Endothelial cell of umbilical vein (primary cell): ENCODE results near the gene EHBP1L1. TPM values are rescaled to one million over a fixed set of nuclear protein-coding genes. Genes with fewer than 3 reads are reported as not detected.

Source experiments
- BruUV-seq: library from RNA; stranded (reverse); fragments of 400-500 nt; replicated peaks from 2 replicates; lab custom pipeline; 2021; lab: Mats Ljungman, UMichigan
- CTCF ChIA-PET: fragments of 300-600, 350-600 bp; sonication (Branson Sonifier 250); formaldehyde crosslinking; loops from one replicate; lab custom pipeline; 2021; ENCODE audit warnings: antibody characterized with exemption, inconsistent platforms; lab: Charles Lee
- POLR2A ChIA-PET: fragments of 300-600, 350-600 bp; sonication (Branson Sonifier 250); formaldehyde crosslinking; loops from one replicate; lab custom pipeline; 2021; ENCODE audit warnings: antibody characterized with exemption, inconsistent platforms; lab: Charles Lee
- DNase-seq: peaks from one replicate; pipeline ENCODE4 v3.0.0-alpha.2; 2011; ENCODE audit warnings: low read depth, low spot score
- FAIRE-seq: peaks from 2 replicates; lab custom pipeline; 2011; peaks lifted over from hg19 to GRCh38; lab: Jason Lieb, UNC
- H2AFZ ChIP-seq: 2 replicates; pipeline ENCODE4 v1.6.0; 2012; ENCODE audit warnings: low read depth, low read length, control low read depth, inconsistent platforms
- H3K27ac ChIP-seq: 2 replicates; pipeline ENCODE4 v1.5.1; 2011; ENCODE audit warnings: low read depth, mild to moderate bottlenecking, control low read depth, low read length, moderate library complexity; ENCODE audit not compliant: insufficient read depth
- H3K27me3 ChIP-seq, 2 experiments: 2 replicates each; pipeline versions ENCODE4 v1.6.0 to v1.6.1; 2011; ENCODE audit warnings: low read length in 2 of 2, mixed read lengths in 1 of 2; ENCODE audit not compliant: control insufficient read depth in 2 of 2, insufficient read depth in 2 of 2
- H3K36me3 ChIP-seq, 2 experiments: 2 replicates in 1 of 2; 3 replicates in 1 of 2; pipeline ENCODE4 v1.5.1; 2011; ENCODE audit warnings: low read length in 2 of 2, mild to moderate bottlenecking in 1 of 2, moderate library complexity in 1 of 2; ENCODE audit not compliant: control insufficient read depth in 2 of 2, insufficient read depth in 2 of 2; ENCODE audit errors: extremely low read depth in 1 of 2
- H3K4me1 ChIP-seq: 3 replicates; pipeline ENCODE4 v1.5.1; 2011; ENCODE audit warnings: mild to moderate bottlenecking, low read length; ENCODE audit not compliant: control insufficient read depth, insufficient read depth; ENCODE audit errors: extremely low read depth
- H3K4me2 ChIP-seq: 2 replicates; pipeline ENCODE4 v1.6.1; 2011; ENCODE audit warnings: low read length, control low read depth, mixed read lengths; ENCODE audit not compliant: insufficient read depth
- H3K4me3 ChIP-seq, 3 experiments: fragments of 200-600 bp in 1 of 3; sonication (generic), shearing (Covaris generic) in 1 of 3; replicated peaks in 1 of 3; 2 replicates each; pipeline ENCODE4 v1.5.1; 2011 to 2016; ENCODE audit warnings: control low read depth in 3 of 3, low read length in 3 of 3, mild to moderate bottlenecking in 2 of 3, inconsistent platforms in 1 of 3, low read depth in 1 of 3, moderate library complexity in 1 of 3; ENCODE audit not compliant: insufficient read depth in 1 of 3
- H3K79me2 ChIP-seq: 2 replicates; pipeline ENCODE4 v1.6.0; 2012; ENCODE audit warnings: low read length, inconsistent platforms; ENCODE audit not compliant: control insufficient read depth, insufficient read depth
- H3K9ac ChIP-seq: replicated peaks from 2 replicates; pipeline ENCODE3; 2011; ENCODE audit warnings: low read length, control low read depth; ENCODE audit not compliant: insufficient read depth; ENCODE audit errors: extremely low read depth
- H3K9me1 ChIP-seq: replicated peaks from 3 replicates; pipeline ENCODE4 v1.6.0; 2011; ENCODE audit warnings: mild to moderate bottlenecking, low read length; ENCODE audit not compliant: control insufficient read depth, insufficient read depth; ENCODE audit errors: extremely low read depth
- H3K9me3 ChIP-seq: replicated peaks from 2 replicates; pipeline ENCODE4 v1.5.1; 2012; ENCODE audit warnings: low read length, inconsistent platforms; ENCODE audit not compliant: control insufficient read depth, insufficient read depth
- H4K20me1 ChIP-seq: replicated peaks from 2 replicates; pipeline ENCODE3; 2011; ENCODE audit warnings: mild to moderate bottlenecking, low read length; ENCODE audit not compliant: control insufficient read depth, insufficient read depth; ENCODE audit errors: extremely low read depth
- EZH2 ChIP-seq: IDR thresholded peaks from 2 replicates; pipeline ENCODE4 v1.6.1; 2012; ENCODE audit warnings: borderline replicate concordance, low read depth, mild to moderate bottlenecking, moderate library complexity, low read length, inconsistent platforms; ENCODE audit not compliant: severe bottlenecking
- FOS ChIP-seq: IDR thresholded peaks from 2 replicates; pipeline ENCODE4 v1.6.1; 2011; ENCODE audit warnings: mild to moderate bottlenecking, low read length, moderate library complexity, borderline replicate concordance; ENCODE audit not compliant: insufficient read depth
- GATA2 ChIP-seq: IDR thresholded peaks from 2 replicates; pipeline ENCODE4 v1.7.0; 2011; ENCODE audit warnings: low read depth, mild to moderate bottlenecking, moderate library complexity, mixed read lengths, low read length; ENCODE audit not compliant: insufficient read length, insufficient read depth
- JUN ChIP-seq: IDR thresholded peaks from 2 replicates; pipeline ENCODE4 v1.6.1; 2011; ENCODE audit warnings: borderline replicate concordance, low read depth; ENCODE audit not compliant: insufficient read length, insufficient read depth
- MYC ChIP-seq: IDR thresholded peaks from one replicate; pipeline ENCODE4 v1.6.1; 2011; ENCODE audit warnings: mild to moderate bottlenecking, low read depth, low read length
- POLR2A ChIP-seq: IDR thresholded peaks from 2 replicates; pipeline ENCODE4 v1.6.1; 2012; ENCODE audit warnings: low read depth, mild to moderate bottlenecking, control low read depth, low read length
- POLR2AphosphoS5 ChIP-seq: IDR thresholded peaks from 2 replicates; pipeline ENCODE4 v1.6.1; 2012; ENCODE audit warnings: low read depth, mild to moderate bottlenecking, control low read depth, low read length, moderate library complexity; ENCODE audit not compliant: insufficient read depth
- dilution Hi-C: fragments of 300-500 bp; cut with MboI; formaldehyde crosslinking; loops from one replicate; pipeline ENCODE4 v1.15.0; 2019; ENCODE audit warnings: low sequenced_read_pairs; ENCODE audit not compliant: extremely low pct_ligation_motif_present
- intact Hi-C: fragments of 100-400 bp; cut with micrococcal nuclease; formaldehyde crosslinking; loops from one replicate; pipeline ENCODE4 v1.10.0; 2022
- polyA plus RNA-seq, 4 experiments: library from polyadenylated mRNA; depleted of rRNA in 3 of 4; stranded (reverse) in 3 of 4; unstranded in 1 of 4; fragments of >200 nt; gene quantifications; 2 replicates each; pipeline versions ENCODE4 v1.2.1 to v1.2.3, GENCODE V29; 2011 to 2012; ENCODE audit warnings: missing spikeins in 1 of 4
- total RNA-seq: library from RNA; stranded (reverse); gene quantifications from 2 replicates; pipeline ENCODE4 v1.2.3, GENCODE V29; 2021
- TF ChIP-seq, protein P1 (sequence below), 2 donors: IDR thresholded peaks; 1 replicate in 1 of 2; 2 replicates in 1 of 2; pipeline ENCODE4 v1.5.1; 2011; ENCODE audit warnings: low read length in 2 of 2, mild to moderate bottlenecking in 2 of 2, moderate library complexity in 2 of 2, control low read depth in 1 of 2, inconsistent platforms in 1 of 2, low read depth in 1 of 2; ENCODE audit not compliant: insufficient read depth in 1 of 2; ENCODE audit errors: extremely low read depth in 1 of 2
- TF ChIP-seq, protein P2 (sequence below): IDR thresholded peaks from 2 replicates; pipeline ENCODE4 v1.6.1; 2011; ENCODE audit not compliant: insufficient read depth, insufficient read length

Gene EHBP1L1
- total and polyA plus RNA-seq, 2 donors (not counting 3 experiments of a cell fraction or from before 2014, with no cell fraction given): 12.7 to 19.7 TPM

DNA sequence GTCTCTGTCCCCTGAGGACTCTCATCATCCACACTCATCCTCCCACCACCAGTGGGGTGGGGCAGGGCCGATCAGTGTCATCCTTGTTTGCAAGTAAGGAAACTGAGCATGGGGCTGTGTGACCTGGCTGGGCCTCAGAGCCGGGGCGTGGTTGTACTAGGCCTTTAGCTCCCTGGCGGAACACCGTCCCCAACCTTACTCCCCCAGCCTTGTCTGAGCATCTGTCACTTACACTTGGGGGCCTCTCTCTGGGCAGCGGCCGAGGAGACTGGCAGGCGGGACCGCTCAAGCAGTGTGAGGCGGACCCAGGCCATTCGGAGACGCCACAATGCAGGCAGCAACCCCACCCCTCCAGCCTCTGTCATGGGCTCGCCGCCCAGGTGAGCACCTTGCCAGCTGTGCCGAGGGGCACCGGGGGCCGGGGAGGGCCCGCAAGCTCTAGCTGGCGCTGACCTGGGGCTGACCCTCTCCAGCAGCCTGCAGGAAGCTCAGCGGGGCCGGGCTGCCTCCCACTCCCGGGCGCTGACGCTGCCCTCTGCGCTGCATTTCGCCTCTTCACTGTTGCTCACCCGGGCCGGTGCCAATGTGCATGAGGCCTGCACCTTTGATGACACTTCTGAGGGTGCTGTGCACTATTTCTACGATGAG lies 43.6 kb downstream of the EHBP1L1 start:
- H3K27me3 ChIP-seq: no peaks in the 10 kb centered on the region
- FAIRE-seq (no peak), DNase-seq (no peak)
- no peaks in the 10 kb centered on the region for H3K9me3 ChIP-seq
- TF ChIP-seq, protein P1, sequence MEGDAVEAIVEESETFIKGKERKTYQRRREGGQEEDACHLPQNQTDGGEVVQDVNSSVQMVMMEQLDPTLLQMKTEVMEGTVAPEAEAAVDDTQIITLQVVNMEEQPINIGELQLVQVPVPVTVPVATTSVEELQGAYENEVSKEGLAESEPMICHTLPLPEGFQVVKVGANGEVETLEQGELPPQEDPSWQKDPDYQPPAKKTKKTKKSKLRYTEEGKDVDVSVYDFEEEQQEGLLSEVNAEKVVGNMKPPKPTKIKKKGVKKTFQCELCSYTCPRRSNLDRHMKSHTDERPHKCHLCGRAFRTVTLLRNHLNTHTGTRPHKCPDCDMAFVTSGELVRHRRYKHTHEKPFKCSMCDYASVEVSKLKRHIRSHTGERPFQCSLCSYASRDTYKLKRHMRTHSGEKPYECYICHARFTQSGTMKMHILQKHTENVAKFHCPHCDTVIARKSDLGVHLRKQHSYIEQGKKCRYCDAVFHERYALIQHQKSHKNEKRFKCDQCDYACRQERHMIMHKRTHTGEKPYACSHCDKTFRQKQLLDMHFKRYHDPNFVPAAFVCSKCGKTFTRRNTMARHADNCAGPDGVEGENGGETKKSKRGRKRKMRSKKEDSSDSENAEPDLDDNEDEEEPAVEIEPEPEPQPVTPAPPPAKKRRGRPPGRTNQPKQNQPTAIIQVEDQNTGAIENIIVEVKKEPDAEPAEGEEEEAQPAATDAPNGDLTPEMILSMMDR (IDR thresholded peaks at IDR 0.05; ENCODE audit: extremely low read depth in 1 of 2, insufficient read depth in 1 of 2, low read depth in 1 of 2, low read length in 2 of 2): no peak
- no peak for TF ChIP-seq FOS
- no peak for TF ChIP-seq MYC
- no peak for TF ChIP-seq POLR2AphosphoS5
- TF ChIP-seq, protein P2, sequence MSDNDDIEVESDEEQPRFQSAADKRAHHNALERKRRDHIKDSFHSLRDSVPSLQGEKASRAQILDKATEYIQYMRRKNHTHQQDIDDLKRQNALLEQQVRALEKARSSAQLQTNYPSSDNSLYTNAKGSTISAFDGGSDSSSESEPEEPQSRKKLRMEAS: no peak
- TF ChIP-seq JUN: no peak
- TF ChIP-seq POLR2A: no peak
- no peak for TF ChIP-seq EZH2
- TF ChIP-seq GATA2: no peak
- H4K20me1 ChIP-seq: no peaks in the 10 kb centered on the region
- H3K4me1 ChIP-seq: peaks cover 10% of the 10 kb centered on the region
- H3K9ac ChIP-seq: no peak overlapping the region
- no peak overlapping the region for H2AFZ ChIP-seq
- H3K79me2 ChIP-seq: peaks cover 21% of the 10 kb centered on the region
- H3K4me2 ChIP-seq: no peak overlapping the region
- no peak overlapping the region for H3K27ac ChIP-seq
- POLR2A ChIA-PET: no interaction called here
- H3K4me3 ChIP-seq: no peak overlapping the region
- dilution Hi-C loops: no loop called here
- CTCF ChIA-PET: no interaction called here
- H3K9me1 ChIP-seq: no peaks in the 10 kb centered on the region
- peaks cover 3 to 52% of the 10 kb centered on the region in 2 experiments for H3K36me3 ChIP-seq
- intact Hi-C loops: no loop called here
- BruUV-seq: no TSS peak
